Mucosa of descending colon (tissue), 3 donors: ENCODE measurements around the gene ADAMTS18. TPM values are rescaled to one million over a fixed set of nuclear protein-coding genes. Genes with fewer than 3 reads are reported as not detected.
"Not testable (repeated sequence)": the region's sequence is repeated elsewhere in the genome, so short reads cannot be mapped to it uniquely, and the experiment has no call there.

Experiments used
- ATAC-seq: fragments of 200-7000 bp; cut with Tn5 transposase; one replicate; pipeline ENCODE4 v1.9.1; 2020; ENCODE audit warnings: mild to moderate bottlenecking, moderate library complexity
- DNase-seq, 3 donors: peaks; one replicate each; pipeline ENCODE4 v3.0.0-alpha.2; 2020
- H3K36me3 ChIP-seq: fragments of 200-600 bp; one replicate; pipeline ENCODE4 v1.8.0; 2021; ENCODE audit warnings: low read depth, mild to moderate bottlenecking
- H3K4me1 ChIP-seq: fragments of 200-600 bp; one replicate; pipeline ENCODE4 v1.8.0; 2021; ENCODE audit warnings: low read depth, mild to moderate bottlenecking
- H3K4me3 ChIP-seq: fragments of 200-600 bp; one replicate; pipeline ENCODE4 v1.8.0; 2021; ENCODE audit warnings: mild to moderate bottlenecking
- H3K9me3 ChIP-seq: fragments of 200-600 bp; one replicate; pipeline ENCODE4 v1.8.0; 2021; ENCODE audit warnings: mild to moderate bottlenecking
- intact Hi-C, 2 donors: fragments of 100-400 bp; cut with DNase I in 1 of 2; cut with micrococcal nuclease in 1 of 2; formaldehyde crosslinking; loops; one replicate each; pipeline versions ENCODE4 v1.11.0 to v1.11.1; 2022; cut with DNase I, micrococcal nuclease
- total RNA-seq, 3 donors: library from RNA; stranded (reverse); fragmentation: NEBNext Ultra II Directional in 2 of 3; extraction: Animal tissue kit (Norgen Biotek cat#: 25700) in 2 of 3; gene quantifications; one replicate each; pipeline versions ENCODE4 v1.2.1 to v1.2.4, GENCODE V29; 2021 to 2023
- TF ChIP-seq, protein P1 (sequence below): fragments of 200-600 bp; IDR thresholded peaks from one replicate; pipeline ENCODE4 v1.8.0; 2022; ENCODE audit warnings: antibody characterized with exemption, mild to moderate bottlenecking
- donor health status: DM: no; HTN: no; CAD: no; lungs with moderate emphysema.
- donor health status: DM: no; HTN: no; CAD: no.
- donor health status: DM: no; HTN: yes; CAD: no.

The ADAMTS18 gene
- total RNA-seq, 3 donors from 2014 or later = 0.20 to 0.22 TPM; not detected in 1

DNA sequence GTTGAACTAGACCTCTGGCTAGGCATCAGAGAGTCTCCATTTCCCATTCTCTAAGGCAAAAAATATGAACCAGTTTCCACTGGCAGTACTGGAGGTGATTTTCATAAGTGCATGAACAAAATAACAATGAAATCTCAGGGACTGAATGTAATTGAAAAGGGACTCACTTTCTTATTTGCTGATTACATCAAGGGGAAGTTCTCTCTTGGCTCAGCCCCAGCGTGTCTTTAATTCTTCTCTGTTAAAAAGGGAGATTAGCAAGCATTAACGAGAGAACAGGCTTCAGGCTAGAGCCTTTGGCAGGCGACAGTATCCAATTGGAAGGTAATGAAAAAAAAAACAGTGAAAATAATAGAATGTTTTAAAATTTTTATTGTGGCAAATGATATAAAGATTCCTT is 34.0 kb upstream of the ADAMTS18 start:
- DNase-seq = no peak
- ATAC-seq = no peak
- Histone ChIP-seq H3K4me3 (no peak overlapping the region), H3K4me1 (no peaks in the 10 kb centered on the region), H3K36me3 (no peaks in the 10 kb centered on the region), H3K9me3 (no peaks in the 10 kb centered on the region)
- TF ChIP-seq, protein P1, sequence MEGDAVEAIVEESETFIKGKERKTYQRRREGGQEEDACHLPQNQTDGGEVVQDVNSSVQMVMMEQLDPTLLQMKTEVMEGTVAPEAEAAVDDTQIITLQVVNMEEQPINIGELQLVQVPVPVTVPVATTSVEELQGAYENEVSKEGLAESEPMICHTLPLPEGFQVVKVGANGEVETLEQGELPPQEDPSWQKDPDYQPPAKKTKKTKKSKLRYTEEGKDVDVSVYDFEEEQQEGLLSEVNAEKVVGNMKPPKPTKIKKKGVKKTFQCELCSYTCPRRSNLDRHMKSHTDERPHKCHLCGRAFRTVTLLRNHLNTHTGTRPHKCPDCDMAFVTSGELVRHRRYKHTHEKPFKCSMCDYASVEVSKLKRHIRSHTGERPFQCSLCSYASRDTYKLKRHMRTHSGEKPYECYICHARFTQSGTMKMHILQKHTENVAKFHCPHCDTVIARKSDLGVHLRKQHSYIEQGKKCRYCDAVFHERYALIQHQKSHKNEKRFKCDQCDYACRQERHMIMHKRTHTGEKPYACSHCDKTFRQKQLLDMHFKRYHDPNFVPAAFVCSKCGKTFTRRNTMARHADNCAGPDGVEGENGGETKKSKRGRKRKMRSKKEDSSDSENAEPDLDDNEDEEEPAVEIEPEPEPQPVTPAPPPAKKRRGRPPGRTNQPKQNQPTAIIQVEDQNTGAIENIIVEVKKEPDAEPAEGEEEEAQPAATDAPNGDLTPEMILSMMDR = no peak
- intact Hi-C loops = no loop called here

DNA sequence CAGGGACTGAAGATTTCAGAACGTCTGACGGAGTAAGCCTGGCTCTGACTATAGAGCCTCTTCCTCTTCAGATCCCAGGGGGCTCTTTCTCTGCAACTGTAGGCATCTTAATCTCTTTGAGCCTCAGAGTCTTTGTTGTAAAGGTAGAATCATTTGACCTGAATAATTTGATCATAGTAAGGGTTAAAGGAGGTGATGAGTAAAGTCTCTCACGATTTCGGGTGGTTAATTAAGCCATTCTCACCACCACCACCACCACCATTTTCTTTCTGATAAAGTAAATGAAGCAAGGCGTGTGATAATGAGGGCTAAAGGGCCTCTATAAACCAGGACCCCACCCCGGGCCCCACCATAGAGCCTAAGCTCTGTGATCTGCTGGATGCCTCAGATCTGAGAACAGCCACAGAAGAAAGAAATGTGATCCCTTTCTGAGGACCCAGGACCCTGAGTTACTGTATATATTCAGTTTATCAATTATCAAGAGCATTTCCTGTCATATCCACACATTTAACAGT is 33.0 kb upstream of the ADAMTS18 start:
- Histone ChIP-seq H3K4me3 (no peak overlapping the region), H3K36me3 (no peaks in the 10 kb centered on the region), H3K4me1 (no peaks in the 10 kb centered on the region), H3K9me3 (no peaks in the 10 kb centered on the region)
- ATAC-seq = no peak
- TF ChIP-seq, protein P1 = no peak
- DNase-seq = no peak
- intact Hi-C loops = no loop called here

DNA sequence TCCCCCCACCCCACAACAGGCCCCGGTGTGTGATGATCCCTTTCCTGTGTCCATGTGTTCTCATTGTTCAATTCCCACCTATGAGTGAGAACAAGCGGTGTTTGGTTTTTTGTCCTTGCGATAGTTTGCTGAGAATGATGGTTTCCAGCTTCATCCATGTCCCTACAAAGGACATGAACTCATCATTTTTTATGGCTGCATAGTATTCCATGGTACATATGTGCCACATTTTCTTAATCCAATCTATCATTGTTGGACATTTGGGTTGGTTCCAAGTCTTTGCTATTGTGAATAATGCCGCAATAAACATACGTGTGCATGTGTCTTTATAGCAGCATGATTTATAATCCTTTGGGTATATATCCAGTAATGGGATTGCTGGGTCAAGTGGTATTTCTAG is 28.8 kb upstream of the ADAMTS18 start:
- DNase-seq, H3K4me1 ChIP-seq, intact Hi-C loops, H3K36me3 ChIP-seq, ATAC-seq, H3K9me3 ChIP-seq, H3K4me3 ChIP-seq: not testable (repeated sequence)

DNA sequence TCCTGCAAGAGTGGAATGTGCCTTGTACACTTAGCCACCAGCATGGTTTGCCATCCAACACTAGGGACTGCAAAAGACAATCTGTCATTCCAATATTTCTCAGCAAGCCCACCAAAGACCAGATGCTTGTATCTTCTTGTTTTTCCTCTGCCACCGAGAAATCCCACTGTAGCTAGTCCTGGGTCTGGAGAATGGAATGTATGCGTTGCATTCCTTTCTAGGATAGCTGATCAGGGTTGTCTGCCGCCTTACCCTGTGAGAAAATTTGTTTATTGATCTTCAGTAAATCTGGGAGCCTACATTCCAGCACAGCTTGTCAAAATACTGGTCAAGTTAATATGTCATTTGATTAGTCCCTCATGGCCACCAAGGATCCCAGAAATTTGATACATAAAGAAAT is 28.1 kb upstream of the ADAMTS18 start:
- TF ChIP-seq, protein P1 = no peak
- Histone ChIP-seq H3K4me1 (no peaks in the 10 kb centered on the region), H3K36me3 (no peaks in the 10 kb centered on the region), H3K4me3 (no peak overlapping the region), H3K9me3 (no peaks in the 10 kb centered on the region)
- ATAC-seq (no peak), DNase-seq (no peak)
- intact Hi-C loops = no loop called here

DNA sequence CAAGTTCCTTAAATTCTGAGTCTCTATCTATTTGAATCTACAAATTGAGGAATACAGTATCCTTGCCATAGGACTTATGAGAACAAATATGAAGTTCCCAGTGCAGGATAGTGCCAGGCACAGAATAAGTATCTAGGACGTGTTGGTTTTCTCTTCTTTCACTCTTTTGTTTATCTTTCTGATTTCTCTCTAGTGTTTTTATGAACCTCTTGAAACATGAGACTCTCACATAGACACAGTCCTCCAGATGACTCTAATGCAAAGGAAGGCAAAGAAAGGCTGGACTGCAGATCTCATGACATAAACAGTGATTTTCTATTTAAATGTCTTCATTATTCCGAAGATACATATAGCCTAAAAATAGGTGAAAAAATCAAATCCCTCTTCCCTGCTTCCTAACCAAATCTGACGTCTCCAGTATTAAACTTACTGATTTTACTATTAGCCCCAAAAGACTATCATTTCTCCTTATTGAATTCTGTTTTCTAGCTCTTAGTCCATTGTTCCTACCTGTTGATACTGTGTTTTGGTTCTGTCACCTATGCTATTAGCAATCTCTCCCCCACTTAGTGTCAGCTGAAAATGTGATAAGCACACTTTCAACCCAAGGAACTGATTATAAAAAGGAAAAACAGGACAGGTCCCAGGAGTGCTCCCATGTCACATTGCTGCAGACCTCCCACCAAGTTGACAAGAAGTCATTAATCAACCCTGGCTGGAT is 24.9 kb upstream of the ADAMTS18 start:
- intact Hi-C loops = no loop called here
- Histone ChIP-seq H3K4me1 (no peaks in the 10 kb centered on the region), H3K4me3 (no peak overlapping the region), H3K36me3 (no peaks in the 10 kb centered on the region), H3K9me3 (no peaks in the 10 kb centered on the region)
- TF ChIP-seq, protein P1 = no peak
- ATAC-seq (no peak), DNase-seq (no peak)

DNA sequence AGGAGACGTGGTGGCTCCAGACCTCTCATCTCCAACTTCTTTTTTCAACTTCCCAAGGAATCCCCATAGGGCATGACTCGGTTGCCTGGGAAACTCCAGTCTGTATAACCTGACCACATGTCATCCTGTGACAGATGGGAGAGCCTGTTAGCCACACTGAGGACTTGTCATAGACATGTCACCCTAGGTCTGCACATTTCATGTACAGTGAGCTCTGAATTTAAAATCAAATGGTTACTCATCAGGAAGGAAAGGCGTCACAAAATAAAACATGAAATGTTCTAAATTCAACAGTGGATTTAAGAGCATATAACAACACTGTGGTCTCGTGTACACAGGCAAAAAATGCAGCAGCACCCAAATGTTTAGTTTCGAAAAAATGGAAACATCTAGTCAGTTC is 22.2 kb upstream of the ADAMTS18 start:
- no peak for DNase-seq
- no peak overlapping the region for H3K4me3 ChIP-seq
- H3K4me1 ChIP-seq = no peaks in the 10 kb centered on the region
- TF ChIP-seq, protein P1 = no peak
- no peaks in the 10 kb centered on the region for H3K9me3 ChIP-seq
- no peak for ATAC-seq
- intact Hi-C loops = no loop called here
- no peaks in the 10 kb centered on the region for H3K36me3 ChIP-seq
